ENCODE results near the gene ERP27. TPM values are rescaled to one million over a fixed set of nuclear protein-coding genes. Genes with fewer than 3 reads are reported as not detected.

Gene ERP27
- polyA plus RNA-seq, 1 donor (not counting 4 experiments of a cell fraction or from before 2014, with no cell fraction given) = 0.18 TPM

- Histone ChIP-seq H3K9me3 (ENCODE audit: control insufficient read depth, low read depth, low read length) (no peaks in the 10 kb centered on the region), H3K79me2 (ENCODE audit: control insufficient read depth, insufficient read depth, low read length) (no peaks in the 10 kb centered on the region), H3K4me1 (ENCODE audit: control insufficient read depth, extremely low read depth, insufficient read depth, low read length) (no peaks in the 10 kb centered on the region), H2AFZ (ENCODE audit: control insufficient read depth, low read length) (no peak overlapping the region), H3K27ac (ENCODE audit: control insufficient read depth, insufficient read depth, low read length) (no peak overlapping the region), H3K9ac (ENCODE audit: control insufficient read depth, extremely low read depth, insufficient read depth, low read length) (no peak overlapping the region), H3K27me3 (ENCODE audit: control insufficient read depth, extremely low read depth, insufficient read depth, low read length) (no peaks in the 10 kb centered on the region), H3K9me1 (ENCODE audit: control insufficient read depth, extremely low read depth, insufficient read depth, low read length) (no peaks in the 10 kb centered on the region), H3K36me3 (ENCODE audit: control insufficient read depth in 2 of 2, extremely low read depth in 1 of 2, insufficient read depth in 2 of 2, low read length in 2 of 2) (no peaks in the 10 kb centered on the region), H3K4me2 (ENCODE audit: control insufficient read depth, extremely low read depth, insufficient read depth, low read depth, low read length) (no peak overlapping the region), H3K4me3 (ENCODE audit: control insufficient read depth in 2 of 3, extremely low read depth in 1 of 3, insufficient read depth in 2 of 3, low read depth in 1 of 3, low read length in 3 of 3) (no peak overlapping the region), H4K20me1 (ENCODE audit: control insufficient read depth, extremely low read depth, insufficient read depth, low read length) (no peaks in the 10 kb centered on the region)
- dilution Hi-C loops (cut with MboI; ENCODE audit: extremely low pct_ligation_motif_present, low sequenced_read_pairs) = no loop called here
- DNase-seq (ENCODE audit: low read depth, low spot score) (no peak), FAIRE-seq (no peak)
- no peak for TF ChIP-seq CTCF (optimal IDR thresholded peaks at IDR 0.05 in 1 of 3, IDR thresholded peaks at IDR 0.05 in 1 of 3, conservative IDR thresholded peaks at IDR 0.05 in 1 of 3; ENCODE audit: extremely low read depth in 1 of 3, insufficient read depth in 2 of 3, low read length in 3 of 3)
- no peak for TF ChIP-seq EZH2 (IDR thresholded peaks at IDR 0.05; ENCODE audit: low read length)
Observed at GRCh38 chr12:14982562-14982961, 44.2 kb upstream of the ERP27 start.

- Histone ChIP-seq H4K20me1 (ENCODE audit: control insufficient read depth, extremely low read depth, insufficient read depth, low read length) (no peaks in the 10 kb centered on the region), H2AFZ (ENCODE audit: control insufficient read depth, low read length) (no peak overlapping the region), H3K79me2 (ENCODE audit: control insufficient read depth, insufficient read depth, low read length) (no peaks in the 10 kb centered on the region), H3K9me1 (ENCODE audit: control insufficient read depth, extremely low read depth, insufficient read depth, low read length) (no peaks in the 10 kb centered on the region), H3K27me3 (ENCODE audit: control insufficient read depth, extremely low read depth, insufficient read depth, low read length) (no peaks in the 10 kb centered on the region), H3K27ac (ENCODE audit: control insufficient read depth, insufficient read depth, low read length) (no peak overlapping the region), H3K4me3 (ENCODE audit: control insufficient read depth in 2 of 3, extremely low read depth in 1 of 3, insufficient read depth in 2 of 3, low read depth in 1 of 3, low read length in 3 of 3) (no peak overlapping the region), H3K4me1 (ENCODE audit: control insufficient read depth, extremely low read depth, insufficient read depth, low read length) (no peaks in the 10 kb centered on the region), H3K36me3 (ENCODE audit: control insufficient read depth in 2 of 2, extremely low read depth in 1 of 2, insufficient read depth in 2 of 2, low read length in 2 of 2) (no peaks in the 10 kb centered on the region), H3K4me2 (ENCODE audit: control insufficient read depth, extremely low read depth, insufficient read depth, low read depth, low read length) (no peak overlapping the region), H3K9me3 (ENCODE audit: control insufficient read depth, low read depth, low read length) (no peaks in the 10 kb centered on the region), H3K9ac (ENCODE audit: control insufficient read depth, extremely low read depth, insufficient read depth, low read length) (no peak overlapping the region)
- TF ChIP-seq CTCF (optimal IDR thresholded peaks at IDR 0.05 in 1 of 3, IDR thresholded peaks at IDR 0.05 in 1 of 3, conservative IDR thresholded peaks at IDR 0.05 in 1 of 3; ENCODE audit: extremely low read depth in 1 of 3, insufficient read depth in 2 of 3, low read length in 3 of 3) (no peak), EZH2 (IDR thresholded peaks at IDR 0.05; ENCODE audit: low read length) (no peak)
- dilution Hi-C loops (cut with MboI; ENCODE audit: extremely low pct_ligation_motif_present, low sequenced_read_pairs) = no loop called here
- no peak for FAIRE-seq
- DNase-seq (ENCODE audit: low read depth, low spot score) = no peak
Observed at GRCh38 chr12:14981049-14981448, 42.7 kb upstream of the ERP27 start.

Data from keratinocyte (primary cell).